PFSK-1 (cell line): ENCODE measurements around the gene MYH8. TPM values are rescaled to one million over a fixed set of nuclear protein-coding genes. Genes with fewer than 3 reads are reported as not detected.

ENCODE experiments used
- FOXP2 ChIP-seq: optimal IDR thresholded peaks from 2 replicates; pipeline ENCODE3; 2011; ENCODE audit warnings: borderline replicate concordance, control low read depth, inconsistent platforms; ENCODE audit not compliant: insufficient read depth; ENCODE audit errors: extremely low read length, extremely low read depth
- POLR2AphosphoS5 ChIP-seq: IDR thresholded peaks from 2 replicates; pipeline ENCODE4 v1.6.1; 2012; ENCODE audit warnings: low read depth, mild to moderate bottlenecking, control low read depth, low read length, moderate library complexity
- SIN3A ChIP-seq: IDR thresholded peaks from 2 replicates; pipeline ENCODE4 v1.6.1; 2012; ENCODE audit warnings: mild to moderate bottlenecking, low read length, moderate library complexity, borderline replicate concordance; ENCODE audit not compliant: insufficient read depth
- TAF1 ChIP-seq: IDR thresholded peaks from 2 replicates; pipeline ENCODE4 v1.6.1; 2012; ENCODE audit warnings: low read length, control low read depth, borderline replicate concordance; ENCODE audit not compliant: insufficient read depth
- polyA plus RNA-seq: library from polyadenylated mRNA; unstranded; fragments of >200 nt; gene quantifications from one replicate; pipeline ENCODE4 v1.2.1, GENCODE V29; 2012; ENCODE audit warnings: low read depth, missing spikeins; ENCODE audit not compliant: insufficient read length
- TF ChIP-seq, protein P1 (sequence below), 2 experiments: IDR thresholded peaks; 2 replicates each; pipeline versions ENCODE4 v1.6.1 to v1.8.0; 2011 to 2012; ENCODE audit warnings: low read depth in 2 of 2, low read length in 2 of 2, control low read depth in 1 of 2, inconsistent platforms in 1 of 2, mild to moderate bottlenecking in 1 of 2, moderate library complexity in 1 of 2; ENCODE audit not compliant: insufficient read depth in 1 of 2

MYH8 gene
- not detected for polyA plus RNA-seq

DNA sequence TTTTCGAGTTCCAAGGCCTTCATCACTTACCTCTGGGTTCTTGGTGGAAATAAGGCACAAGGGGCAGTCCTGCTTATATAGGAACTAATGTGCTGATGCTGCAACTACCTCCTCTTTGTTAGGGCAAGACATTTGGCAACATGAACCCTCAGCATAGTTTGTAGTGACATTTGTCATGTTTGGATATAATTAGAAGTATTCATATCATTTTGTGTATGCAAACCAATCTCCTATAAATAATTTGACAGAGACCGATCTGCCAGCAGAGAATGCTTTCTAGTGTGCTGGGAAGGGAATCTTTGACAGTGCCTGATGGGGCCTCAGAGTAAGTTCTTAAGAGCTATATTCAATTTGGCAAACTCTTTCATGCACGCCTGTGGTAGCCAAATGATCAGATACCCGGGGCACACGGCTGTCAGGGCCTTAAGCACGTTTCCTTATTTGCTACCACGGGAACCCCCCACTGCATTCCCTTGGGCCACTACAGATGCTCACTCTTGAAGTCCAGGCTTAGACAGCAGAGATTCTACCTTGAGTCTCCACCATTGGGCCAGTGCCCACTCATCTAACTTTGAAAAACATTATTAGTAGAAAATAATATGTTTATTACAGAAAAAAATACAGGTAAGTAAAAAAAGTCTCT lies at the start of gene MYH8:
Gene MYH8, minus strand, starts transcription at position 51 of the 643 bp plus-strand sequence. CDS start 1,723 bp downstream, outside the sequence.
- TF ChIP-seq TAF1 (no peak), SIN3A (no peak), FOXP2 (no peak), POLR2AphosphoS5 (no peak)
- TF ChIP-seq, protein P1, sequence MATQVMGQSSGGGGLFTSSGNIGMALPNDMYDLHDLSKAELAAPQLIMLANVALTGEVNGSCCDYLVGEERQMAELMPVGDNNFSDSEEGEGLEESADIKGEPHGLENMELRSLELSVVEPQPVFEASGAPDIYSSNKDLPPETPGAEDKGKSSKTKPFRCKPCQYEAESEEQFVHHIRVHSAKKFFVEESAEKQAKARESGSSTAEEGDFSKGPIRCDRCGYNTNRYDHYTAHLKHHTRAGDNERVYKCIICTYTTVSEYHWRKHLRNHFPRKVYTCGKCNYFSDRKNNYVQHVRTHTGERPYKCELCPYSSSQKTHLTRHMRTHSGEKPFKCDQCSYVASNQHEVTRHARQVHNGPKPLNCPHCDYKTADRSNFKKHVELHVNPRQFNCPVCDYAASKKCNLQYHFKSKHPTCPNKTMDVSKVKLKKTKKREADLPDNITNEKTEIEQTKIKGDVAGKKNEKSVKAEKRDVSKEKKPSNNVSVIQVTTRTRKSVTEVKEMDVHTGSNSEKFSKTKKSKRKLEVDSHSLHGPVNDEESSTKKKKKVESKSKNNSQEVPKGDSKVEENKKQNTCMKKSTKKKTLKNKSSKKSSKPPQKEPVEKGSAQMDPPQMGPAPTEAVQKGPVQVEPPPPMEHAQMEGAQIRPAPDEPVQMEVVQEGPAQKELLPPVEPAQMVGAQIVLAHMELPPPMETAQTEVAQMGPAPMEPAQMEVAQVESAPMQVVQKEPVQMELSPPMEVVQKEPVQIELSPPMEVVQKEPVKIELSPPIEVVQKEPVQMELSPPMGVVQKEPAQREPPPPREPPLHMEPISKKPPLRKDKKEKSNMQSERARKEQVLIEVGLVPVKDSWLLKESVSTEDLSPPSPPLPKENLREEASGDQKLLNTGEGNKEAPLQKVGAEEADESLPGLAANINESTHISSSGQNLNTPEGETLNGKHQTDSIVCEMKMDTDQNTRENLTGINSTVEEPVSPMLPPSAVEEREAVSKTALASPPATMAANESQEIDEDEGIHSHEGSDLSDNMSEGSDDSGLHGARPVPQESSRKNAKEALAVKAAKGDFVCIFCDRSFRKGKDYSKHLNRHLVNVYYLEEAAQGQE (IDR thresholded peaks at IDR 0.05; ENCODE audit: insufficient read depth in 1 of 2, low read depth in 2 of 2, low read length in 2 of 2), result no peak

DNA sequence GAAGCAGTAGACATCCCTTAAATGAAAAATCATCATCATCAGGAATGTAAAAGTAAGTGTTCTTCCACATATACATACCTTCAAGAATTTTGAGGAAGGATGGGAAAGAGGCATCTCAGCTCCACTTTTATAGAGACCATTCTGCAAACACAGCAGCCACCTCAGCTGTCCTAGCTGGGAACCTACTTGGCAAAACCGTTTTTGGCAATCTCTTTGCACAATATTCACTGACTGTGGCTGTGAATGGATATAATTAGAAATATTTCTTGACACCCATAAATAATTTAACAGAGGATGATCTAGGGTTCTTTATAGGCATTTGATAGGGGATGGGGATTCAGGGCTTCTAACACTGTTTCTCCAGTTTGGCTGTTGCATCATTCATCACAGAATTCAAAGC lies 47.7 kb upstream of the MYH8 start, which contains the start of gene MYH4:
Gene MYH4, minus strand, starts transcription at position 101 of the 400 bp plus-strand sequence. CDS start 2,814 bp downstream, outside the sequence.
- TF ChIP-seq POLR2AphosphoS5 (no peak), TAF1 (no peak), FOXP2 (no peak), SIN3A (no peak)
- TF ChIP-seq, protein P1 (IDR thresholded peaks at IDR 0.05; ENCODE audit: insufficient read depth in 1 of 2, low read depth in 2 of 2, low read length in 2 of 2), result no peak

DNA sequence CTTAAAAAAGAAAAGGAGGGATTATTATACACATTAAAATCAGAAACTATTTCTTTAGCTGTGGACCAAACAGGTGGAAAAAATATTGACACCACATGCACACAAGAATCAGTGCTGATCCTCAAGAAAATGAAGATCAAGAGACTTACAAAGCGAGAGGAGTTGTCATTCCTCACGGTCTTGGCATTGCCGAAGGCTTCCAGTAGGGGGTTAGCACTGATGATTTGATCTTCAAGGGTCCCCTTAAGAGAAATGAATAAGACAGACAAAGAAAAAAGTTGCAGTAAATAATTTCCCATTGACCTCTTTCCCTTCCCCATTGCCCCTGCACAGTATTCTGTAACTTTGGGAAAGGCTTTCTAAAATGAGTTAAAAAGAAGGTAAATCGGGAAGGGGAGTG lies 41.7 kb upstream of the MYH8 start:
- TF ChIP-seq, protein P1 (IDR thresholded peaks at IDR 0.05; ENCODE audit: insufficient read depth in 1 of 2, low read depth in 2 of 2, low read length in 2 of 2), result no peak
- no peak for TF ChIP-seq POLR2AphosphoS5
- no peak for TF ChIP-seq FOXP2
- no peak for TF ChIP-seq SIN3A
- no peak for TF ChIP-seq TAF1

DNA sequence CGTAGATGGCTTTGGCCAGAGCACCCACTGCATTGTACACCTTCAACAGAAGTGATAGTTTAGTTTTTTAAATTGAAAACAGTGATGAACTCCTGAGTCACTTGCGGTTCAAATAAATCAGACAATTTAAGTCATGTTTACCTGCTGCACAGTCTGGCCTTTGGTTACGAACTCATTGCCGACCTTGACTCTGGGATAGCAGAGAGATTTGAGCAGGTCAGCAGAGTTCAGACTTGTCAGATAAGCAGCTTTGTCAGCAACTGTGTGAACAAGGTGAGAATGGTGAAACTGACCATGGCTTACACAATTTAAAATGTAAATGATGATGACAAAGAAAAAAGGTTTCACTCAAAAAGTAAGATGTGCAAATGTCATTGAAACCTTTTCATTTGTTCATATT lies 38.3 kb upstream of the MYH8 start:
- no peak for TF ChIP-seq FOXP2

DNA sequence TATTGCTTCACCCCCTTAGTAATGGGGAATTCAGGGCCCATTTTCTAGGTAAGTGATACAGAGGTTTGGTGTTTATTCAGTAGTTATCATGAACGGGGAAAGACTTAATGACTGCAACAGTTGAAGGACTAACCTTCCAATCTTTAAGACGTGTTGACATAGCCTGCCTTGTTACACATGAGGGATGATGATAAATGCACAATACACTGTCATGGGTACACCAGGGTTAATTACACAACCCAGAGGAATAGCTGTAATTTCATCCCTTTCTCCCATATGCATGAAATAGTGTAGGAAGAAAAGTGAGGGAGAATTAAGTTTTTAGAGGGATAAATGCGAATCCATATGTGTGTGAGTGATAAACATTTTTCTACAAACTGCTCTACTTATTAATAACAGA lies 37.0 kb upstream of the MYH8 start:
- TF ChIP-seq FOXP2 (no peak), SIN3A (no peak), POLR2AphosphoS5 (no peak), TAF1 (no peak)
- TF ChIP-seq, protein P1 (IDR thresholded peaks at IDR 0.05; ENCODE audit: insufficient read depth in 1 of 2, low read depth in 2 of 2, low read length in 2 of 2), result no peak
